ENCODE data around the gene CREB3L1.

DNA sequence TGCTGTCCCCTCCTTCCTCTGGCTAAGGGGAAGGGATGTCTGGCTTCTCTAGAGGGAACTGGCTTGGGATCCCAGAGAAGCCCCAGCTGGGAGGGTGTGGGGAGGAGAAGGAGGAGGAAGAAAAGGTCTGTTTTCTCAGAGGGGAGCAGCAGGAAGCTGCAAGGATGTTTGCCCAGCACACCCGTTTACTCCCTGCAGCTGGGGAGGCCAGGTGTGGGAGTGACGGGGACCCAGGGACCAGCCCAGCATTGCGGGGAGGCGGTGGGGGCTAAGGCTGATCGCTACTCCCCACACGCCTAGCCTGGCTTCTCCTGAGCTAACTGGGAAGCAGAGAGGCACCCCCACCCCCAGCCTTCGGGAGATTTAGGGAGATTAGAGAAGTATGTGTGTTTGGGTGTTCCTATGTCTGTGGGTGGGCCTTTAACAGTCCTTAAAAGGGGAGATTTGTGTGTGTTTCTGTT, 3.9 kb downstream of the CREB3L1 start:
- TF ChIP-seq POLR2A (IDR thresholded peaks at IDR 0.05; ENCODE audit: low read length) (no peak), GATA1 (IDR thresholded peaks at IDR 0.05; ENCODE audit: low read depth, low read length) (no peak)

All from erythroblast (primary cell).